ENCODE measurements around the gene SLC6A18.

SLC6A18 gene

GRCh38 chr5:1214936-1215220 is 10.3 kb upstream of the SLC6A18 start:
- H3K4me1 ChIP-seq (ENCODE audit: control insufficient read depth in 2 of 2, insufficient read depth in 2 of 2, low read length in 2 of 2): no peaks in the 10 kb centered on the region
- peaks cover 0 to 6% of the 10 kb centered on the region in 2 donors for H3K9me3 ChIP-seq (ENCODE audit: control insufficient read depth in 2 of 2, low read length in 2 of 2)
- no peak overlapping the region for H3K4me3 ChIP-seq (ENCODE audit: low read length in 2 of 2)
- H3K27me3 ChIP-seq (ENCODE audit: control insufficient read depth in 2 of 2, insufficient read depth in 2 of 2, low read length in 2 of 2): no peaks in the 10 kb centered on the region
- H3K36me3 ChIP-seq (ENCODE audit: control insufficient read depth in 2 of 2, insufficient read depth in 2 of 2, low read length in 2 of 2): no peaks in the 10 kb centered on the region
- H3K9ac ChIP-seq (ENCODE audit: low read depth in 1 of 2, low read length in 2 of 2): no peak overlapping the region
- no peak overlapping the region for H3K27ac ChIP-seq (ENCODE audit: low read depth in 2 of 2, low read length in 2 of 2)

DNA sequence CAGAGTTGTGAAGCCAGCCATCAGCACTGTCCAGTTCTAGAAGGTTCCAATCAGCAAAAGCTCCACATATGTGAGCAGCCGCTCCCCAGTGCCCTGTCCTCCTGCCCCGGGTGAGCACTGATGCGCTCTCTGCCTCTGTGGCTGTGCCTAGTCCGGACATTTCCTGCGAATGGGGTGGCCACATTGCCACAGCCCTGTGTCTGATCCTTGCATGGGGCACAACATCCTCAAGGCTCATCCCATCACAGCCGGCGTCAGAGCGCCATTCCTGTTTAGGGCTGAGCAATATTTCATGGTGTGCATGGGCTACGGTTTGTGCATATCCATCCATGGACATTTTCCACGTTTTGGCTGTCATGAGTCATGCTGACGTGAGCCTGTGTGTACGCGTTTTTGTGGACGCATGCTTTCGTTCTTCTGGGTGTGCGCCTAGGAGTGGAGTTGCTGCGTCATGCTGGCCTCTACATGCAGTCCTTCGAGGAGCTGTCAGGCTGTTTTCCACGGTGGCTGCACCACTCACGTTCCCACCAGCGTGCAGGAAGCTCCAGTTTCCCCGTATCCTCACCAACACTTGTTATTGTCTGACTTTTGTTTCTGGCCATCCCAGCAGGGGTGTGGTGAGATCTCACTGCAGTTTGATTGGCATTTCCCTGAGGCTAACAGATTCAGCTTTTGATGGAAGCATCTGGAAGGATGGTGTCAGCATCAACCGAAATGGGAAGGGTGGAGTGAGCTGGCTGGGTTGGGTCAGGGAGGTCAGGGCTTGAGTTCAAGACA is 9.7 kb upstream of the SLC6A18 start:
- H3K27ac ChIP-seq (ENCODE audit: low read depth in 2 of 2, low read length in 2 of 2): no peak overlapping the region
- H3K9ac ChIP-seq (ENCODE audit: low read depth in 1 of 2, low read length in 2 of 2): no peak overlapping the region
- no peaks in the 10 kb centered on the region for H3K27me3 ChIP-seq (ENCODE audit: control insufficient read depth in 2 of 2, insufficient read depth in 2 of 2, low read length in 2 of 2)
- H3K4me1 ChIP-seq (ENCODE audit: control insufficient read depth in 2 of 2, insufficient read depth in 2 of 2, low read length in 2 of 2): no peaks in the 10 kb centered on the region
- no peak overlapping the region for H3K4me3 ChIP-seq (ENCODE audit: low read length in 2 of 2)
- no peaks in the 10 kb centered on the region for H3K36me3 ChIP-seq (ENCODE audit: control insufficient read depth in 2 of 2, insufficient read depth in 2 of 2, low read length in 2 of 2)
- H3K9me3 ChIP-seq (ENCODE audit: control insufficient read depth in 2 of 2, low read length in 2 of 2): peaks cover 0 to 6% of the 10 kb centered on the region in 2 donors

DNA sequence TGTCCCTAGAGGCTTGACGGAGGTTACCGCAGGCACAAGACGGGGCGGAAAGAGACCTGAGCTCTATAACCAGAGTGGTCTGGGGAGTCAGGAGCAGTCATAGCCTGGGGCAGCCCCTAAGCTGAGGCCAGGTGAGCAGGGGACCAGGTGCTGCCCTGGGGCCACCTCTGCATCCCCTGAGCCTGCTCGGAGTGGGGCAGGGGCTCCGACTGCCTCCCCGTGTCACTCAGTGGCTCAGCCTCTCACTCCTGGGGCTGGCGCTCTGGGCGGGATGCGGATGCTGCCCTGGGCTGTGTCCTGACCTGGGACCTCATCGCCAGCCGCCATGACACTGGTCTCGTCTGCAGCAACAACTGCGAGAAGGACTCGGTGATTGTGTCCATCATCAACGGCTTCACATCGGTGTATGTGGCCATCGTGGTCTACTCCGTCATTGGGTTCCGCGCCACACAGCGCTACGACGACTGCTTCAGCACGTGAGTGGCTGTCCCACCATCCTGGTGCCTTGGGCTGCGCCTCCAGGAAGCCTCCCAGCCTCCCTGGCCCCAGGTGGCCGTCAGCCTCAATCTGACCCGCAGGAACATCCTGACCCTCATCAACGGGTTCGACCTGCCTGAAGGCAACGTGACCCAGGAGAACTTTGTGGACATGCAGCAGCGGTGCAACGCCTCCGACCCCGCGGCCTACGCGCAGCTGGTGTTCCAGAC is 8.8 kb upstream of the SLC6A18 start:
- no peak overlapping the region for H3K9ac ChIP-seq (ENCODE audit: low read depth in 1 of 2, low read length in 2 of 2)
- no peak overlapping the region for H3K27ac ChIP-seq (ENCODE audit: low read depth in 2 of 2, low read length in 2 of 2)
- no peaks in the 10 kb centered on the region for H3K36me3 ChIP-seq (ENCODE audit: control insufficient read depth in 2 of 2, insufficient read depth in 2 of 2, low read length in 2 of 2)
- H3K9me3 ChIP-seq (ENCODE audit: control insufficient read depth in 2 of 2, low read length in 2 of 2): peaks cover 0 to 6% of the 10 kb centered on the region in 2 donors
- H3K4me1 ChIP-seq (ENCODE audit: control insufficient read depth in 2 of 2, insufficient read depth in 2 of 2, low read length in 2 of 2): no peaks in the 10 kb centered on the region
- no peak overlapping the region for H3K4me3 ChIP-seq (ENCODE audit: low read length in 2 of 2)
- no peaks in the 10 kb centered on the region for H3K27me3 ChIP-seq (ENCODE audit: control insufficient read depth in 2 of 2, insufficient read depth in 2 of 2, low read length in 2 of 2)

DNA sequence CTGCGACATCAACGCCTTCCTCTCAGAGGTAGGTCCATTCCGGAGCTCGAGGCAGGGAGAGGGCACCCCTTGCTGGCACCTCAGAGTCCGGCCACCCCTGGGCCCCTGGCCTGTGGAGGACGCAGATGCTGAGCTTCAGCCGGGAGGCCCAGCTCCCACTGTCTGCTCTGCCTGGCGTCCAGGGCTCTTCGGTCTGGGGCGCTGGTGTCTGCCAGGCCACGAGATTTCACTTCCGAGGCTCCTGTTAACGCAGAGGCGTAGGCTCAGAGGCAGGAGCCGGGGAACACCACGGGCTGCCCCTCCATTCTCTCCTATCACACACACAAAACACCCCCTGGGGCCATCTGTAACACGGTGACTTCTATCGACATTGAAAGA is 8.3 kb upstream of the SLC6A18 start:
- H3K36me3 ChIP-seq (ENCODE audit: control insufficient read depth in 2 of 2, insufficient read depth in 2 of 2, low read length in 2 of 2): no peaks in the 10 kb centered on the region
- H3K27ac ChIP-seq (ENCODE audit: low read depth in 2 of 2, low read length in 2 of 2): no peak overlapping the region
- H3K4me1 ChIP-seq (ENCODE audit: control insufficient read depth in 2 of 2, insufficient read depth in 2 of 2, low read length in 2 of 2): no peaks in the 10 kb centered on the region
- H3K4me3 ChIP-seq (ENCODE audit: low read length in 2 of 2): no peak overlapping the region
- peaks cover 0 to 6% of the 10 kb centered on the region in 2 donors for H3K9me3 ChIP-seq (ENCODE audit: control insufficient read depth in 2 of 2, low read length in 2 of 2)
- no peaks in the 10 kb centered on the region for H3K27me3 ChIP-seq (ENCODE audit: control insufficient read depth in 2 of 2, insufficient read depth in 2 of 2, low read length in 2 of 2)
- no peak overlapping the region for H3K9ac ChIP-seq (ENCODE audit: low read depth in 1 of 2, low read length in 2 of 2)

GRCh38 chr5:1217596-1218206 is 7.5 kb upstream of the SLC6A18 start:
- H3K4me1 ChIP-seq (ENCODE audit: control insufficient read depth in 2 of 2, insufficient read depth in 2 of 2, low read length in 2 of 2): no peaks in the 10 kb centered on the region
- no peak overlapping the region for H3K9ac ChIP-seq (ENCODE audit: low read depth in 1 of 2, low read length in 2 of 2)
- peaks cover 0 to 6% of the 10 kb centered on the region in 2 donors for H3K9me3 ChIP-seq (ENCODE audit: control insufficient read depth in 2 of 2, low read length in 2 of 2)
- no peaks in the 10 kb centered on the region for H3K27me3 ChIP-seq (ENCODE audit: control insufficient read depth in 2 of 2, insufficient read depth in 2 of 2, low read length in 2 of 2)
- no peaks in the 10 kb centered on the region for H3K36me3 ChIP-seq (ENCODE audit: control insufficient read depth in 2 of 2, insufficient read depth in 2 of 2, low read length in 2 of 2)
- no peak overlapping the region for H3K4me3 ChIP-seq (ENCODE audit: low read length in 2 of 2)
- H3K27ac ChIP-seq (ENCODE audit: low read depth in 2 of 2, low read length in 2 of 2): no peak overlapping the region

- H3K36me3 ChIP-seq (ENCODE audit: control insufficient read depth in 2 of 2, insufficient read depth in 2 of 2, low read length in 2 of 2): no peaks in the 10 kb centered on the region
- no peak overlapping the region for H3K4me3 ChIP-seq (ENCODE audit: low read length in 2 of 2)
- no peaks in the 10 kb centered on the region for H3K4me1 ChIP-seq (ENCODE audit: control insufficient read depth in 2 of 2, insufficient read depth in 2 of 2, low read length in 2 of 2)
- no peak overlapping the region for H3K27ac ChIP-seq (ENCODE audit: low read depth in 2 of 2, low read length in 2 of 2)
- H3K9me3 ChIP-seq (ENCODE audit: control insufficient read depth in 2 of 2, low read length in 2 of 2): peaks cover 0 to 6% of the 10 kb centered on the region in 2 donors
- no peaks in the 10 kb centered on the region for H3K27me3 ChIP-seq (ENCODE audit: control insufficient read depth in 2 of 2, insufficient read depth in 2 of 2, low read length in 2 of 2)
- H3K9ac ChIP-seq (ENCODE audit: low read depth in 1 of 2, low read length in 2 of 2): no peak overlapping the region
Observed at GRCh38 chr5:1218351-1219080, 6.7 kb upstream of the SLC6A18 start.

DNA sequence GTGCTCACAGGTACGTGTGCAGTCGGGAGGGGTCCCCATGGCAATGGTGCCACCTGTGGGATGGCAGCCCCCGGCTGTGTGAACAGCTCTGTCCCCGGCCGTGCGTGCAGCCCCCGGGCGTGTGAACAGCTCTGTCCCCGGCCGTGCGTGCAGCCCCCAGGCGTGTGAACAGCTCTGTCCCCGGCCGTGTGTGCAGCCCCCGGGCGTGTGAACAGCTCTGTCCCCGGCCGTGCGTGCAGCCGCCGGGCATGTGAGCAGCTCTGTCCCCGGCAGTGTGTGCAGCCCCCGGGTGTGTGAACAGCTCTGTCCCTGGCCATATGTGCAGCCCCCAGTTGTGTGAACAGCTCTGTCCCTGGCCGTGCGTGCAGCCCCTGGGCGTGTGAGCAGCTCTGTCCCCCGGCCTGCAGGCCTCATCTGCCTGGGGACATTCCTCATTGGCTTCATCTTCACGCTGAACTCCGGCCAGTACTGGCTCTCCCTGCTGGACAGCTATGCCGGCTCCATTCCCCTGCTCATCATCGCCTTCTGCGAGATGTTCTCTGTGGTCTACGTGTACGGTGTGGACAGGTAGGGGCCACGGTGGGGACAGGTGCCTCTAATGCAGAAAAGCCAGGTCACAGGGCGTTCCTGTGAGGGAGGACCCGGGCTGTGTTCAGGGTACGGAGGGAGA is 5.9 kb upstream of the SLC6A18 start:
- Histone ChIP-seq H3K4me3 (ENCODE audit: low read length in 2 of 2) (no peak overlapping the region), H3K4me1 (ENCODE audit: control insufficient read depth in 2 of 2, insufficient read depth in 2 of 2, low read length in 2 of 2) (no peaks in the 10 kb centered on the region), H3K36me3 (ENCODE audit: control insufficient read depth in 2 of 2, insufficient read depth in 2 of 2, low read length in 2 of 2) (no peaks in the 10 kb centered on the region), H3K9ac (ENCODE audit: low read depth in 1 of 2, low read length in 2 of 2) (no peak overlapping the region), H3K27ac (ENCODE audit: low read depth in 2 of 2, low read length in 2 of 2) (no peak overlapping the region), H3K9me3 (ENCODE audit: control insufficient read depth in 2 of 2, low read length in 2 of 2) (peaks cover 0 to 6% of the 10 kb centered on the region in 2 donors), H3K27me3 (ENCODE audit: control insufficient read depth in 2 of 2, insufficient read depth in 2 of 2, low read length in 2 of 2) (no peaks in the 10 kb centered on the region)

DNA sequence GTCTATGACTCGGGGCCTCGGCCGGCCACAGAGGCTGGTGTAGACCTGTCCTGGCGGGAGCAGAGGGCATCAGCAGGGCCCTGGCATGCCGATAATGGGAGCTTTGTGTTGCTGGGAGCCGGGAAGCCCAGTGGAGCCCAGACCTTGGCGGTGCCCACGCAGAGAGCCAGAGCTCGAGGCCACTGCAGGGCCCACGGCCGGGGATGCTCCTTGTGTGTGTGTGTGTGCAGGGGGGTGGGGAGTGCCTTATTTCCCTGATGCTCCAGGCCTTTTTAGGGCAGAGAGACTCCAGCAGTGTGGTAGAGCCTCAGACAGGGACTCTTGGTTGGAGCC is 5.4 kb upstream of the SLC6A18 start:
- Histone ChIP-seq H3K27me3 (ENCODE audit: control insufficient read depth in 2 of 2, insufficient read depth in 2 of 2, low read length in 2 of 2) (no peaks in the 10 kb centered on the region), H3K4me3 (ENCODE audit: low read length in 2 of 2) (no peak overlapping the region)

GRCh38 chr5:1220351-1220750 is 4.8 kb upstream of the SLC6A18 start:
- no peaks in the 10 kb centered on the region for H3K27me3 ChIP-seq (ENCODE audit: control insufficient read depth in 2 of 2, insufficient read depth in 2 of 2, low read length in 2 of 2)
- no peak overlapping the region for H3K27ac ChIP-seq (ENCODE audit: low read depth in 2 of 2, low read length in 2 of 2)
- no peak overlapping the region for H3K4me3 ChIP-seq (ENCODE audit: low read length in 2 of 2)
- peaks cover 0 to 5% of the 10 kb centered on the region in 2 donors for H3K9me3 ChIP-seq (ENCODE audit: control insufficient read depth in 2 of 2, low read length in 2 of 2)
- no peak overlapping the region for H3K9ac ChIP-seq (ENCODE audit: low read depth in 1 of 2, low read length in 2 of 2)
- H3K4me1 ChIP-seq (ENCODE audit: control insufficient read depth in 2 of 2, insufficient read depth in 2 of 2, low read length in 2 of 2): no peaks in the 10 kb centered on the region
- H3K36me3 ChIP-seq (ENCODE audit: control insufficient read depth in 2 of 2, insufficient read depth in 2 of 2, low read length in 2 of 2): no peaks in the 10 kb centered on the region

More for the DNA sequence above, 5.4 kb upstream of the SLC6A18 start:
- H3K4me1 ChIP-seq (ENCODE audit: control insufficient read depth in 2 of 2, insufficient read depth in 2 of 2, low read length in 2 of 2): no peaks in the 10 kb centered on the region
- peaks cover 0 to 6% of the 10 kb centered on the region in 2 donors for H3K9me3 ChIP-seq (ENCODE audit: control insufficient read depth in 2 of 2, low read length in 2 of 2)
- H3K9ac ChIP-seq (ENCODE audit: low read depth in 1 of 2, low read length in 2 of 2): no peak overlapping the region
- H3K36me3 ChIP-seq (ENCODE audit: control insufficient read depth in 2 of 2, insufficient read depth in 2 of 2, low read length in 2 of 2): no peaks in the 10 kb centered on the region
- H3K27ac ChIP-seq (ENCODE audit: low read depth in 2 of 2, low read length in 2 of 2): no peak overlapping the region
